Stimulated activated CD4-positive, alpha-beta T cell treated with anti-CD3 and anti-CD28 coated beads, Interleukin-12 subunit alpha, Interleukin-12 subunit beta, amount 100 ng/mL, for 4 hours (primary cell): ENCODE measurements around the gene CXCL5.
"Not testable (repeated sequence)": the region's sequence is repeated elsewhere in the genome, so short reads cannot be mapped to it uniquely, and the experiment has no call there.

Source experiments
- DNase-seq: peaks from one replicate; pipeline ENCODE4 v3.0.0-alpha.2; 2020

CXCL5 gene

GRCh38 chr4:74014332-74014731 is 15.9 kb upstream of the CXCL5 start:
- DNase-seq, result no peak

GRCh38 chr4:74013264-74013663 is 14.8 kb upstream of the CXCL5 start:
- DNase-seq, result no peak

- DNase-seq, result no peak
These were observed 13.7 kb upstream of the CXCL5 start for GRCh38 chr4:74012130-74012529.

GRCh38 chr4:74009307-74009706 is 10.8 kb upstream of the CXCL5 start:
- no peak for DNase-seq

GRCh38 chr4:74006009-74006476 is 7.6 kb upstream of the CXCL5 start:
- DNase-seq, result no peak

GRCh38 chr4:74005528-74005927 is 7.1 kb upstream of the CXCL5 start:
- no peak for DNase-seq

- DNase-seq, result no peak
These were observed 6.2 kb upstream of the CXCL5 start for GRCh38 chr4:74004668-74005067.

GRCh38 chr4:74000301-74000700 is 1.8 kb upstream of the CXCL5 start:
- DNase-seq, result no peak

GRCh38 chr4:73992050-73992449 is 6.4 kb downstream of the CXCL5 start:
- DNase-seq, result no peak

- DNase-seq, result no peak
These were observed 6.8 kb downstream of the CXCL5 start for GRCh38 chr4:73991742-73992000.

GRCh38 chr4:73990988-73991741 is 7.3 kb downstream of the CXCL5 start:
- DNase-seq, result no peak

- DNase-seq, result no peak
These were observed 8.5 kb downstream of the CXCL5 start for GRCh38 chr4:73989928-73990327.

GRCh38 chr4:73989031-73989430 is 9.4 kb downstream of the CXCL5 start:
- no peak for DNase-seq

GRCh38 chr4:73988061-73988460 is 10.4 kb downstream of the CXCL5 start, which contains the start of gene PPBP:
PPBP (minus strand) TSS chr4:73988190; CDS start chr4:73988103, 87 bp downstream.
- no peak for DNase-seq

- no peak for DNase-seq
These were observed 13.0 kb downstream of the CXCL5 start for GRCh38 chr4:73985528-73985852.

- DNase-seq, result no peak
These were observed 13.5 kb downstream of the CXCL5 start for GRCh38 chr4:73984736-73985527.

- DNase-seq, result not testable (repeated sequence)
These were observed 17.3 kb downstream of the CXCL5 start for GRCh38 chr4:73981175-73981574.

- no peak for DNase-seq
These were observed 19.0 kb downstream of the CXCL5 start for GRCh38 chr4:73979407-73979957.

- DNase-seq, result no peak
These were observed 19.6 kb downstream of the CXCL5 start for GRCh38 chr4:73978886-73979285.

- DNase-seq, result no peak
These were observed 21.8 kb downstream of the CXCL5 start for GRCh38 chr4:73976716-73977115.

GRCh38 chr4:73976217-73976616 is 22.3 kb downstream of the CXCL5 start:
- DNase-seq, result no peak

- DNase-seq, result no peak
These were observed 24.1 kb downstream of the CXCL5 start for GRCh38 chr4:73974352-73974751.

- no peak for DNase-seq
These were observed 27.5 kb downstream of the CXCL5 start for GRCh38 chr4:73970945-73971344.

GRCh38 chr4:73970011-73970410 is 28.5 kb downstream of the CXCL5 start:
- DNase-seq, result no peak
